K562 (cell line): ENCODE results near the gene LAT. TPM values are rescaled to one million over a fixed set of nuclear protein-coding genes. Genes with fewer than 3 reads are reported as not detected.

ENCODE experiments used
- BDP1 ChIP-seq: IDR thresholded peaks from 3 replicates; pipeline ENCODE4 v1.6.1; 2011; ENCODE audit not compliant: insufficient read length, insufficient read depth
- CREBBP ChIP-seq: IDR thresholded peaks from one replicate; pipeline ENCODE4 v1.6.1; 2012; ENCODE audit warnings: low read depth, mild to moderate bottlenecking, control low read depth, inconsistent platforms, low read length
- CTBP1 ChIP-seq: fragments of 450-650 bp; IDR thresholded peaks from 2 replicates; pipeline ENCODE4 v1.6.1; 2016; ENCODE audit warnings: borderline replicate concordance
- E2F3 ChIP-seq: fragments of 250-450 bp; sonication (Bioruptor Pico); IDR thresholded peaks from 2 replicates; pipeline ENCODE4 v1.4.0; 2020; ENCODE audit warnings: mild to moderate bottlenecking
- ELF2 ChIP-seq: fragments of 250-450 bp; sonication (Bioruptor Pico); IDR thresholded peaks from 2 replicates; pipeline ENCODE4 v1.5.0; 2021; ENCODE audit warnings: mild to moderate bottlenecking
- ETS2 ChIP-seq: IDR thresholded peaks from 2 replicates; pipeline ENCODE4 v1.6.1; 2016; ENCODE audit warnings: borderline replicate concordance, missing genetic modification characterization, mild to moderate bottlenecking, moderate library complexity, missing compliant biosample characterization; ENCODE audit not compliant: poor library complexity, severe bottlenecking
- EZH2 ChIP-seq: IDR thresholded peaks from 2 replicates; pipeline ENCODE4 v1.6.1; 2012; ENCODE audit warnings: low read depth, mild to moderate bottlenecking, inconsistent platforms, low read length, borderline replicate concordance
- FIP1L1 ChIP-seq: fragments of 200-400 bp; formaldehyde crosslinking; IDR thresholded peaks from 2 replicates; pipeline ENCODE4 v1.6.1; 2018; ENCODE audit warnings: mild to moderate bottlenecking, low read depth, low read length; ENCODE audit not compliant: poor library complexity, severe bottlenecking
- MNT ChIP-seq, 2 experiments: fragments of 450-650 bp; conservative IDR thresholded peaks; 2 replicates each; pipeline ENCODE4 v1.6.1; 2017; ENCODE audit warnings: mild to moderate bottlenecking in 2 of 2, moderate library complexity in 2 of 2
- NFIX ChIP-seq: fragments of 250-450 bp; sonication (Bioruptor Pico); IDR thresholded peaks from 2 replicates; pipeline ENCODE4 v1.4.0; 2020; ENCODE audit warnings: low read depth, mild to moderate bottlenecking, moderate library complexity
- PHF20 ChIP-seq: fragments of 450-650 bp; IDR thresholded peaks from 2 replicates; pipeline ENCODE4 v1.6.1; 2018; ENCODE audit not compliant: partially characterized antibody
- PTRF ChIP-seq: fragments of 450-650 bp; IDR thresholded peaks from 2 replicates; pipeline ENCODE4 v1.6.1; 2016; ENCODE audit warnings: mild to moderate bottlenecking, missing genetic modification characterization, missing compliant biosample characterization
- RUNX1 ChIP-seq: sonication (generic); IDR thresholded peaks from 2 replicates; pipeline ENCODE4 v1.6.1; 2016; ENCODE audit warnings: antibody characterized with exemption, low read depth
- SMARCA5 ChIP-seq: fragments of 450-650 bp; IDR thresholded peaks from 2 replicates; pipeline ENCODE4 v1.6.1; 2016
- TGIF2 ChIP-seq: sonication (generic); formaldehyde crosslinking; IDR thresholded peaks from 2 replicates; pipeline ENCODE4 v1.8.1; 2022; ENCODE audit warnings: mild to moderate bottlenecking, missing genetic modification reagents, moderate library complexity
- THAP12 ChIP-seq: fragments of 250-450 bp; sonication (Bioruptor Pico); IDR thresholded peaks from 2 replicates; pipeline ENCODE4 v1.9.0; 2021; ENCODE audit warnings: mild to moderate bottlenecking, inconsistent platforms
- ZC3H11A ChIP-seq: IDR thresholded peaks from 2 replicates; pipeline ENCODE4 v1.6.1; 2012; ENCODE audit warnings: low read depth, low read length, improper control_type of control experiment
- ZNF12 ChIP-seq: sonication (generic); formaldehyde crosslinking; IDR thresholded peaks from 2 replicates; pipeline ENCODE4 v1.4.0; 2020; ENCODE audit warnings: mild to moderate bottlenecking, missing genetic modification reagents
- ZNF184 ChIP-seq: sonication (generic); formaldehyde crosslinking; IDR thresholded peaks from 2 replicates; pipeline ENCODE4 v1.5.0; 2020; ENCODE audit warnings: missing genetic modification reagents
- ZNF280B ChIP-seq: fragments of 250-450 bp; sonication (Bioruptor Pico); IDR thresholded peaks from 2 replicates; pipeline ENCODE4 v1.5.1; 2021; ENCODE audit warnings: mild to moderate bottlenecking
- ZNF444 ChIP-seq: fragments of 250-450 bp; sonication (Bioruptor Pico); IDR thresholded peaks from 2 replicates; pipeline ENCODE4 v1.4.0; 2020; ENCODE audit warnings: mild to moderate bottlenecking, moderate library complexity
- polyA plus RNA-seq, 8 experiments: library from polyadenylated mRNA; depleted of rRNA in 4 of 8; stranded (reverse) in 5 of 8; unstranded in 3 of 8; fragments of >200 nt; fragmentation: Nextera tagmentation in 2 of 8; fragmentation: Illumina TruSeq in 1 of 8; extraction: Ambion mirVana in 2 of 8; extraction: Trizol in 1 of 8; gene quantifications; 2 replicates each; pipeline versions ENCODE4 v1.2.1 to v1.2.3, GENCODE V29; 2011 to 2014; ENCODE audit warnings: inconsistent platforms in 1 of 8, missing spikeins in 1 of 8
- total RNA-seq, 7 experiments: library from RNA; depleted of rRNA in 6 of 7; stranded (reverse); fragments of >200 nt in 6 of 7; fragmentation: Illumina TruSeq in 2 of 7; extraction: Trizol in 2 of 7; gene quantifications; 2 replicates each; pipeline versions ENCODE4 v1.2.1 to v1.2.3, GENCODE V29; 2011 to 2021; ENCODE audit warnings: low replicate concordance in 1 of 7
- TF ChIP-seq, protein P1 (sequence below): sonication (generic); IDR thresholded peaks from 2 replicates; pipeline ENCODE4 v1.6.1; 2016
- TF ChIP-seq, protein P2 (sequence below): fragments of 250-450 bp; sonication (Bioruptor Pico); IDR thresholded peaks from 2 replicates; pipeline ENCODE4 v1.5.0; 2021

LAT gene
- total and polyA plus RNA-seq, 9 of the 15 experiments (the other 6 are each of a cell fraction or from before 2014, with no cell fraction given): 0.40 to 4.2 (median 1.3) TPM

- TF ChIP-seq BDP1 (no peak), CTBP1 (no peak), ZNF12 (CRISPR knock-in tag) (no peak), NFIX (CRISPR knock-in tag) (no peak), ZNF444 (CRISPR knock-in tag) (no peak), E2F3 (CRISPR knock-in tag) (no peak), ZNF280B (CRISPR knock-in tag) (no peak), SMARCA5 (peak; percentile 77; the same call in 1 of the 2 replicates), ELF2 (no peak), ETS2 (no peak), PHF20 (peak; percentile 54), PTRF (tag) (no peak), ZNF184 (CRISPR knock-in tag) (no peak), RUNX1 (no peak), TGIF2 (CRISPR knock-in tag) (no peak), THAP12 (CRISPR knock-in tag) (no peak), ZC3H11A (no peak), MNT (conservative IDR thresholded peaks at IDR 0.05) (no peak), CREBBP (no peak), EZH2 (no peak), FIP1L1 (no peak)
- TF ChIP-seq, protein P1, sequence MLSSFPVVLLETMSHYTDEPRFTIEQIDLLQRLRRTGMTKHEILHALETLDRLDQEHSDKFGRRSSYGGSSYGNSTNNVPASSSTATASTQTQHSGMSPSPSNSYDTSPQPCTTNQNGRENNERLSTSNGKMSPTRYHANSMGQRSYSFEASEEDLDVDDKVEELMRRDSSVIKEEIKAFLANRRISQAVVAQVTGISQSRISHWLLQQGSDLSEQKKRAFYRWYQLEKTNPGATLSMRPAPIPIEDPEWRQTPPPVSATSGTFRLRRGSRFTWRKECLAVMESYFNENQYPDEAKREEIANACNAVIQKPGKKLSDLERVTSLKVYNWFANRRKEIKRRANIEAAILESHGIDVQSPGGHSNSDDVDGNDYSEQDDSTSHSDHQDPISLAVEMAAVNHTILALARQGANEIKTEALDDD: no peak
- TF ChIP-seq, protein P2, sequence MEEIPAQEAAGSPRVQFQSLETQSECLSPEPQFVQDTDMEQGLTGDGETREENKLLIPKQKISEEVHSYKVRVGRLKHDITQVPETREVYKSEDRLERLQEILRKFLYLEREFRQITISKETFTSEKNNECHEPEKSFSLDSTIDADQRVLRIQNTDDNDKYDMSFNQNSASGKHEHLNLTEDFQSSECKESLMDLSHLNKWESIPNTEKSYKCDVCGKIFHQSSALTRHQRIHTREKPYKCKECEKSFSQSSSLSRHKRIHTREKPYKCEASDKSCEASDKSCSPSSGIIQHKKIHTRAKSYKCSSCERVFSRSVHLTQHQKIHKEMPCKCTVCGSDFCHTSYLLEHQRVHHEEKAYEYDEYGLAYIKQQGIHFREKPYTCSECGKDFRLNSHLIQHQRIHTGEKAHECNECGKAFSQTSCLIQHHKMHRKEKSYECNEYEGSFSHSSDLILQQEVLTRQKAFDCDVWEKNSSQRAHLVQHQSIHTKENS (CRISPR knock-in tag): no peak
Observed at GRCh38 chr16:28982418-28982817, 2.4 kb upstream of the LAT start (continued).
